ENCODE data around the gene HIKESHI. TPM values are rescaled to one million over a fixed set of nuclear protein-coding genes. Genes with fewer than 3 reads are reported as not detected.

Gene HIKESHI
- total and polyA plus RNA-seq, 2 of the 13 experiments (the other 11 are each of a cell fraction or from before 2014, with no cell fraction given) = 67.8 to 74.8 TPM

- H3K9ac ChIP-seq (ENCODE audit: insufficient read depth, low read depth, low read length) = no peak overlapping the region
- intact Hi-C loops (cut with micrococcal nuclease; ENCODE audit: unreplicated experiment) (no loop called here), in situ Hi-C loops (cut with HindIII; ENCODE audit: extremely low pct_ligation_motif_present, low pct_unique_long_range_greater_than_20kb) (loop anchor here (25.0 kb wide), 1 partner anchor 638 kb away; the partner anchor contains the start of genes DLG2, TMEM126A and TMEM126B)
- no peak for FAIRE-seq
- H3K27me3 ChIP-seq (ENCODE audit: control insufficient read depth in 1 of 2, insufficient read depth in 2 of 2, low read length in 2 of 2) = no peaks in the 10 kb centered on the region
- ChIA-PET POLR2A (no interaction called here), CTCF (ENCODE audit: low intra/inter-chr PET ratio, low total read pairs) (no interaction called here)
- DNase-seq (ENCODE audit: low spot score) = no peak
- H3K4me2 ChIP-seq (ENCODE audit: low read depth, low read length) = no peak overlapping the region
- H3K79me2 ChIP-seq (ENCODE audit: insufficient read depth, low read length) = peaks cover 14% of the 10 kb centered on the region
- H4K20me1 ChIP-seq (ENCODE audit: insufficient read depth, low read length) = no peaks in the 10 kb centered on the region
- no TSS peak for BruUV-seq (replicated peaks)
- H2AFZ ChIP-seq (ENCODE audit: low read length) = no peak overlapping the region
- no peak for ATAC-seq
- no peak overlapping the region for H3K4me3 ChIP-seq (replicated peaks in 1 of 3; ENCODE audit: insufficient read depth in 1 of 3, low read depth in 2 of 3, low read length in 3 of 3)
- H3K36me3 ChIP-seq (replicated peaks in 1 of 2; ENCODE audit: control insufficient read depth in 1 of 2, insufficient read depth in 2 of 2, low read length in 2 of 2) = peaks cover 6 to 46% of the 10 kb centered on the region in 2 experiments
- WGBS (ENCODE audit: low lambda C conversion rate) = 88% methylated on average over 4 of the region's 4 CpGs
- peaks cover 8% of the 10 kb centered on the region; the same call in 1 of the 2 replicates for H3K4me1 ChIP-seq (ENCODE audit: insufficient read depth, low read length)
- TF ChIP-seq HIVEP1 (CRISPR knock-in tag; IDR thresholded peaks at IDR 0.05) (no peak), MIXL1 (CRISPR knock-in tag; IDR thresholded peaks at IDR 0.05) (no peak), IKZF1 (IDR thresholded peaks at IDR 0.05) (no peak), YEATS2 (CRISPR knock-in tag; IDR thresholded peaks at IDR 0.05; ENCODE audit: borderline replicate concordance) (no peak), PRDM10 (CRISPR knock-in tag; IDR thresholded peaks at IDR 0.05; ENCODE audit: low read depth) (no peak), FOXO1 (CRISPR knock-in tag; IDR thresholded peaks at IDR 0.05) (no peak), ZNF562 (CRISPR knock-in tag; IDR thresholded peaks at IDR 0.05; ENCODE audit: borderline replicate concordance) (no peak), HNF1B (CRISPR knock-in tag; IDR thresholded peaks at IDR 0.05) (no peak)
- H3K27ac ChIP-seq (ENCODE audit: extremely low read length, insufficient read depth, low read length) = no peak overlapping the region
- H3K9me3 ChIP-seq (ENCODE audit: low read length) = no peaks in the 10 kb centered on the region
Measured at GRCh38 chr11:86274999-86275398, 27.0 kb upstream of the HIKESHI start.

Measured in HepG2 (cell line).